Stimulated activated CD8-positive, alpha-beta memory T cell treated with anti-CD3 and anti-CD28 coated beads, Interleukin-12 subunit alpha, Interleukin-12 subunit beta, amount 100 ng/mL, for 1 hour (primary cell): Measurements from ENCODE around the gene CAND2.
"Not testable (repeated sequence)": the region's sequence is repeated elsewhere in the genome, so short reads cannot be mapped to it uniquely, and the experiment has no call there.

Experiments used
- DNase-seq: peaks from one replicate; pipeline ENCODE4 v3.0.0-alpha.2; 2020; ENCODE audit warnings: low read depth

The CAND2 gene

DNA sequence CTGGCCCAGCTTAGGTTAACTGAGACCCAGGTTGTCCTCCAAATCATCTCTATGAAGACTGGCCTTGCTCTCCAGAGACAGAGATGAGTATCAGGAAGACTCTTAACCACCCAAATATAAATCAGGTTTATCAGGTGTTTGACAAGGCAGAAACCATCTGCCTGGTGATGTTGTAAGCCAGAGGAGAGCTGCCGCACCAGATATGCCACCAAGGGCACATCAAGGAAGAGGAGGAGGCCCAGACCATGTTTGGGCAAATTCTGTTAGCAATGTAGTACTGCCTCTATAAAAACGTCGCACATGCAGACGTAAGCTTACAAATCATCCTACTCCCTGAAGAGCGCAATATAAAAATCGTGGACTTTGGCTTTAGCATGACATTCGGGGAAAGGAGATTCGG is 65.9 kb downstream of the CAND2 start:
- no peak for DNase-seq

DNA sequence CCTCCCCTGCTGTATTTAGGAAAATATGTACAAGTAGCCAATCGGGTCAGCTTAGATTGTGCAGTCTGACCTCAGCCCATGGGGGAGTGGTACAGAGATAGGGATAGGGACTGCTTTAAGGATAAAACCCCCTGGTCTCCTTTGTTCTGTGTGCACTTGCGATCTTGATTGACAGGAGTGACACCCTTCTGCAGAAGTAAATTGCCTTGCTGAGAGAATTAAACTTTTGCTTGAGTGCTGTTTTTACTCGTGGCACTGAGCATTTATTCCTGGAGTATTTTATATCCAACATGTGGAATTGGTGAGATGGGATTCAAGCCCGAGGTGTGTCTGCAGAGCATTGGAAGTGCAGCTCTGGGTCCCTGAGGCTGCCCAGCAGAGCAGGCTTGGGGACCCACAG is 68.8 kb downstream of the CAND2 start:
- DNase-seq, result no peak

DNA sequence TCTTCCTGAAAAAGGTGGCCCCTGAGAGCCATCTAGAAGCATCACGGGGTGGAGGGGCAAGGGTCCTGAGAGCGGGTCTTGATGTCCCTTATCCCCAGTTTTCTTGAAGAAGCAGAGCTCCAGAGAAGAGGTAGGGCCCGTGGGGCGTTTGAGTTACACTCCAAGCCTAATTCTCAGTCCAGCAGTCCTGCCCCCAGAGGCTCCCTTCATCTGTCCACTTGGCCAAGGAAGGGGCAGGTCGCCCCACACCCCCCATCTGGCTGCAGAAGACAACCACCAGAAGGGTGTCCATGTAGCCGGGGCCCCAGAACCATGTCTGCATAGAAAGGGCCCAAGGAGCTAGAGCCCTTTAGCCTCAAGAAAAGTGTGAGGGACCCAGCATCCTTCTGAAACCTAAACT is 70.4 kb downstream of the CAND2 start:
- no peak for DNase-seq

DNA sequence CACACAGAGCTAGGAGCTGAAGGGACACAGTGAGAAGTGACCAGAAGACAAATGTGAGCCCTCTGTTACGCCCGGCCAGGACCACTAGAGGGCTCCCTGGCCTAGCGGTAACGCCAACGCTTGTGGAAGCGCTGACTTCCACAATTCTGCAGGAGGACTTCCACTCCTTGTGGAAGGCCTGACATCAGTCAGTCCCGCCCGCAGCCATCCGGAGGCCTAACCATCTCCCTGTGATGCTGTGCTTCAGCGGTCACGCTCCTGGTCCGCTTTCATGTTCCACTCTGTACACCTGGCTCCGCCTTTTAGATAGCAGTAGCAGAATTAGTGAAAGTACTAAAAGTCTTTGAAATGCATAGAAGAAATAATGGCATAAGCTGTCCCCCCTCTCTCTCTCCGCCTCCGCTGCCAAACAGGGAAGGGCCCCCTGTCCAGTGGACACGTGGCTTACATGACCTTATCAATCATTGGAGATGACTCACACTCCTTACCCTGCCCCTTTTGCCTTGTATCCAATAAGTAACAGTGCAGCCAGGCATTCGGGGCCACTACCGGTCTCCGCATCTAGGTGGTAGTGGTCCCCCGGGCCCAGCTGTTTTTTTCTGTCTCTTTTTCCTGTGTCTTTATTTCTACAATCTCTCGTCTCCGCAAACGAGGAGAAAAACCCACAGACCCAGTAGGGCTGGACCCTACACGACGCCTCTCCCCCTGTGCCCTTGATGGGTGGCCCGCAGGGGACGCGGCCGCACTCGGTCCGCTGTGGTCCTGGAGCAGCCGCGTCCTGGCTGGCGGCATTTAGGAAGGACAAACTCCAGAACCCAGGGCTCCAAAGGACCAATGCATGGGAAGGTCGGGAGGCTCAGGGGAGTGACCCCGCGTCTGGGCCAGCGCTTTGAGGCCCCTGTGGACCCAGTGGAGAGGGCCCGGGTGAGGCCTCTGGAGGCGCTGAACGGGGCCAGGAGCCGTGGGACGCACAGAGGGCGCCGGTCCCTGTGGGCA is 71.9 kb downstream of the CAND2 start:
- peak; percentile 36 for DNase-seq

DNA sequence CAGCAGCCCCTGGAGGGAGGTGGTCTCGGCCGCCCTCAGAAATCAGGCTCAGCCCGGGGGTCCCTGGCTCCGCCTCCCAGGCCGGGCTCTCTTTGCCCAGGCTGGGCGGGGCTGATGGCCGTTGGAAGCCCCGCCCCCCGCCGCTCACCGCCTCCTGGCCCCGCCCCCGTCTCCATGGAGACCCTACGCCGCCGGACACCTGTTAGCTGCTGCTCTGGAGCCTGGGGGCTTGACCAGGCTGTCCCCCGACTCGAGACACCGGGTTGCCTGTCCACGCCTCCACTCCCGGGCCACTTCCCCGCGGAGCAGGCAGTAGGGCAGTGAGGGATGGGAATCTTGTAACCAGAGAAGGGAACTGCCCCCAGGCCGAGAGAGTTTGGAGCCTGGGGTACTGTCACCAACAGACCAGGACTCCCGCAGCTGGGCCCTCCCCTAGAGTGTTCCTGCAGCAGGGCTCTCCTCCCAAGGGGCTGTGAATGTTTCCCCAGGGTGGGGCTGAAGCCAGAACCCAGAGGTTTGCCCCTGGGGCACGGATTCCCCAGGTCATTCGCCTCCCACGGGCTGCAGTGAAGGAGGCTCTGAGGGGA is 72.6 kb downstream of the CAND2 start:
- no peak for DNase-seq

DNA sequence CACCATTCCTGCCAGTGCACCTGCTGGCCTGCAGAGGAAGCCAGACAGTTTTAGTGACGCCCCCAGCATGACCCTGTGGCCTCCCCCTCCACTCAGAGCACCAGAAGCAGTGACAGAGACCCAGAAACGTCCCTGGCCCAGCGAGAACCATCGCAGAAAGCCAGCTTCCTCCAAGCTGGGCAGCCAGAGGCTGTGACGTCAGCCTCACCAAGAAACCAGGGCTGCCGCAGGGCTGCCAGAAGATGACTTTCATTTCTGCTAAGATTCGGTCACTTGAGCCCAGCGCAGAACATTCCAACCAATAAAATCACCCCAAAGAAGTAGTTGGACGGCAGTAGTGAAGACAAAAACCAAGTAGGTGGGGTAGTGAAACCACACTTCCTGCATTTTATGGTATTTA is 74.5 kb downstream of the CAND2 start:
- DNase-seq, result no peak

DNA sequence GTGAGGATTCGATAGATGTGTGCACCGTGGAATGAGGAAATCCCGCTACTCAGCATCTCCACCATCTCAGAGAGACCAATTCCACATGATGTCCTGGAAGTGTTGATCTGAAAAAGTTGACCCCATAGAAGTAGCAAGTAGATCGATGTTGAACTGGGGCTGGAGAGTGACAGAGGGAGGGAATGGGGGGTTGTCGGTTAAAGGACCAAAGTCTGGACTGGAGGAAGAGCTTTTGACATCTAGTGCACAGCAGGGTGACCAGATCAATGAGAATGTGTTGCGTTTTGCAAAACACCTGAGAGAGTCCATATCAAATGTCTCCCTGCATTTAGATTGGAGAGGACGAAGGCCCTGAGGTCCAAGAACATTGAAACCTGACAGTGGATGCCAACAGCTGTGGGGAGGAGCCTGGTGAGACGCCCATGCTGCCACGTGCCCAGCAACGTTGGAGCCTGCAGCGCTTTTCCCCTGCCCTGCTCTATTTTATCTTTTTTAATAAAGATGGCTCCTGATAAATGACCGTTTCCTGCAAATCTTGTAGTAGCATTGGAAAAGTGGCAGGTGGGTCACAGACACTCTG is 75.0 kb downstream of the CAND2 start:
- DNase-seq, result no peak

DNA sequence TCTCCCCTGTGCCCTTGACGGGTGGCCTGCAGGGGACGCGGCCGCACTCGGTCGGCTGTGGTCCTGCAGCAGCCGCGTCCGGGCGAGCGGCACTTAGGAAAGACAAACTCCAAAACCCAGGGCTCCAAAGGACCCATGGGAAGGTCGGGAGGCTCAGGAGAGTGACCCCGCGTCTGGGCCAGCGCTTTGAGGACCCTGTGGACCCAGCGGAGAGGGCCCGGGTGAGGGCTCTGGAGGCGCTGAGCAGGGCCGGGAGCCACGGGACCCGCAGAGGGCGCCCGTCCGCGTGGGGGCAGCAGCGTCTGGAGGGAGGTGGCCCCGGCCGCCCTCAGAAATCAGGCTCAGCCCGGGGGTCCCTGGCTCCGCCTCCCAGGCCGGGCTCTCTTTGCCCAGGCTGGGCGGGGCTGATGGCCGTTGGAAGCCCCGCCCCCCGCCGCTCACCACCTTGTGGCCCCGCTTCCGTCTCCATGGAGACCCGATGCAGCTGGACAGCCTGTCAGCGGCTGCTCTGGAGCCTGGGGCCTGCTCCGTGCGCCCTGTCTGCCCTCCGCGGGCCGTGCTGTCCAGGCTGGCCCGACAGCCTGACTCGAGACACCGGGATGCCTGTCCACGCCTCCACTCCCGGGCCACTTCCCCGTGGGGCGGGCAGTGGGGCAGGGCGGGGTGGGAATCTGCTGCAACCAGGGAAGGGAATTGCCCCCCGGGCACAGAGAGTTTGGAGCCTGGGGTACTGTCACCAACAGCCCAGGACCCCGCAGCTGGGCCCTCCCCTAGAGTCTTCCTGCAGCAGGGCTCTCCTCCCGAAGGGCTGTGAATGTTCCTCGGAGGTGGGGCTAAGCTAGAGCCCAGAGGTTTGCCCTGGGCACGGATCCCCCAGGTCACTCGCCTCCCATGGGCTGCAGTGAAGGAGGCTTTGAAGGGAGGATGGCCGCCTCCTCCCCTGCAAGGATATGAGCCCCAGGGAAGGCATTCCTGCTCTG is 79.7 kb downstream of the CAND2 start:
- DNase-seq, result no peak

DNA sequence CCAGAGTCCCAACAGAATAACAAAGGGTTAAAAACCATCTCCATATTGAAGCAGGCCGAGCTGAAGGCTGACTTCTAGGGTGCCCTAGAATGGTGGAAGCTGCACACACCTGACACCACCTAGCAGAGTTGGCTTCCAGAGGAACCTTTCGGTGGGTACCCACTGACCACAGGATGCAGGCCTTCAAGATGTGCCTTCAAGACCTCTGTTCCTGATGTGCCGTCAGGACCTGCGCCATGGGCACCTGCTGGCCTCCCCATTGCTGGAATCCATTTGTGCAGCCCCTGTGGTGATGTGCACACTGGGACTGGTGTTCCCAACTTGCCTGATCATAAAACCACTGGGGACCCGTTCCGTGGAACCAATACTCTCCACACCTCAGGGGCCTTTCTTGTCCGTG is 80.6 kb downstream of the CAND2 start:
- DNase-seq, result no peak

DNA sequence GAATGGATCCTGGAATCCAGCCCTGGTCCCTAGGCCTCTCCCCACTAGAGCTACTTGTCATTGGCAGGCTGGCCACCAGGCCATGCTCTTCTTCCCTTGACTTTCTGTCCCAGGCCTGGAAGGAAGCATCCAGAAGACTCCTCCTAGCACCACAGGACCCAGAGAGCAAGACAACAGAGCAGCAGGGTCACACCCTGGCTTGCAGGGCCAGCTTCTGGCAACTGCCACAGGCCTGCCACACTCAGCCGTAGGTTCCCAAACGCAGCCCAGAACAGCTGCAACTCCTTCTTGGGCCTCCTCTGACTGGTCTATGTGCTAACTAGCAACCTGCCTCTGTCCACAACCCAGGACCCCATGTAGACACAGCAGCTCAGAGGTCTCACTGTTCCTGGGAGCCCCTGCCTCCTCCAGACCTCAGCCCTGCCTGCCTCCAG is 81.7 kb downstream of the CAND2 start:
- DNase-seq, result no peak

DNA sequence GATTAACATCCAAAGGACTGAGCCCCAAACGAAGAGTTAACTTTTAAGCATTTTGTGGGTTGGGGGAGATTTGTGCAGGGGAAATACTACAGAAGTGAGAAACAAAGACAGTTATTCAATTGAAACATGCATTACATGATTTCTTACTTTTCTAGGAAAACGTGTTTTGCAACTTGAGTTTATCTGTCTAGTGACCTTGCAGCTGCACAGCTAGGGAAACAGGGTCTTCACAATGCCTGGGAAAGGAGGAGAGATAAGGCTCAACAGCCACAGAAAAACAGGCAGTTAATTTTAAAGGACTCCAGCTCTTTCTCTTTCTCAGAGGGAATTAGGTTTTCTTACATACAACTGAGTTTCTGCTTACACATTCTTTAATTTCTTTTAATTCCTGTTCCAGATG is 82.3 kb downstream of the CAND2 start:
- not testable (repeated sequence) for DNase-seq

DNA sequence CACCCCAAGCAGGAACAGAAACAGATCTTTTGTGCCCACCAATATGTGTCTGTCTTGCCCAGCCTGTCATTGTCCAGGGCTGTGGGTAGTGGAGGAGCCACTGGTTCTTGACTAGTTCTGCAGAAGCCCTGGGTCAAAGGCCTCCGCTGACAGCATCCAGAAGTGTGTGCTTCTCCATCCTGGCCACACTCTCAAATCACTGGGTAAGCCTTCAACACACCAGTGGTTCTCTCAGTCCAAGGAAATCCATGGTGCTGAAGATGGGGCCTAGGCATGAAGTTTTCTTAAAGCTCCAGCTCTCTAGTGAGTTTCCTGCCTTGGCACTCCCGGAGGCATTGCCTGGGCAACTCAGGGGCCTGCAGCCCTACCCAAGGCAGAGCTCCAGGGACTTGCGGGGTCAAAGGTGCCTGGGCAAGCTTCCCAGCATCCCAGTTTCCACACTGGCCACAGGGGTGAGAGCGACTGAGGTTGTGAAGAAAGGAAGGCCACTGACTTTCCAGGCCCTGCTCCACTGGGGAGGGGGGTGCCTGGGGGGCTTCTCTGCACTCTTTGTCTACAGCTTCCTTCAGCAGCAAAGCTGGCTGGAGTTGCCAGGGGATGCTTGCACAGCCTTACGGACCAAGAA is 82.8 kb downstream of the CAND2 start:
- no peak for DNase-seq

DNA sequence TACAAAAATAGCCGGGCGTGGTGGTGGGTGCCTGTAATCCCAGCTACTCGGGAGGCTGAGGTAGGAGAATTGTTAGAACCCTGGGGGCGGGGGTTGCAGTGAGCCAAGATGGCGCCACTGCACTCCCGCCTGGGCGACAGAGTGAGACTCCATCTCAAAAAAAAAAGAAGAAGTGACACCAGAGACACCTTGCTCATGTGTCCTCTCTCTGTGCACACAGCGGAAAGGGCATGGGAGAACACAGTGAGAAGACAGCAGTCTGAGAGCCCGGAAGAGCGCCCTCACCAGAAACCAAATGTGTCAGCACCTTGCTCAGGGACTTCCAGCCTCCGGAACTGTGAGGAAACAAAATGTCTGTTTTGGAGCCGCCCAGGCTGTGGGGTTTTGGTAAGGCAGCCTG is 85.4 kb downstream of the CAND2 start:
- DNase-seq, result not testable (repeated sequence)

DNA sequence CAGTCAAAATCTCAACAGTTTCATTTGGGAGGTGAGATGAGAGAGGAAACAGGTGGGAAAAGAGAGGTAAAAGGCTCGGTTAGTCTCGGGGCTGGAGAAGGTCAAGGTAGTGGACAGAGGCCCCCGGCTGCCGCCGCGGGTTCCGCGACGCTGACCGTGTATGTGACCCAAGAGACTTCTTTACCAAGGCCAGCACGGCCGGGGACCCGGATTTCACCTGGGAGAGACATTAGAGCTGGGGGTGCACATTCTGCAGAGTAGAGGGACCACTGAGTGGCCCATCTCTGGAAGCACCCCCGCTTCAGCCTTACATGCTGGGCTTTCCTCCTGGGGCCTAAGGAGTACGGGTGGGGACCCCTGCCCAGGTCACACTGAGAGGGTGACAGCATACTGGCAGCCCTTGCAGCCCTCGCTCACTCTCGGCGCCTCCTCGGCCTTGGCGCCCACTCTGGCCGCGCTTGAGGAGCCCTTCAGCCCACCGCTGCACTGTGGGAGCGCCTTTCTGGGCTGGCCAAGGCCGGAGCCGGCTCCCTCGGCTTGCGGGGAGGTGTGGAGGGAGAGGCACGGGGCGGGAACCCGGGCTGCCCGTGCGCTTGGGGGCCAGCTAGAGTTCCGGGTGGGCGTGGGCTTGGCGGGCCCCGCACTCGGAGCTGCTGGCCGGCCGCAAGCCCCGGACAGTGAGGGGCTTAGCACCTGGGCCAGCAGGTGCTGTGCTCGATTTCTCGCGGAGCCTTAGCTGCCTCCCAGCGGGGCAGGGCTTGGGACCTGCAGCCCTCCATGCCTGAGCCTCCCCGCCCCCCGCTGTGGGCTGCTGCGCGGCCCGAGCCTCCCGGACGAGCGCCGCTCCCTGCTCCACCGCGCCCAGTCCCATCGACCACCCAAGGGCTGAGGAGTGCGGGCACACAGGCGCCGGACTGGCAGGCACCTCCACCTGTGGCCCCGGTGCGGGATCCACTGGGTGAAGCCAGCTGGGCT is 86.1 kb downstream of the CAND2 start:
- no peak for DNase-seq

DNA sequence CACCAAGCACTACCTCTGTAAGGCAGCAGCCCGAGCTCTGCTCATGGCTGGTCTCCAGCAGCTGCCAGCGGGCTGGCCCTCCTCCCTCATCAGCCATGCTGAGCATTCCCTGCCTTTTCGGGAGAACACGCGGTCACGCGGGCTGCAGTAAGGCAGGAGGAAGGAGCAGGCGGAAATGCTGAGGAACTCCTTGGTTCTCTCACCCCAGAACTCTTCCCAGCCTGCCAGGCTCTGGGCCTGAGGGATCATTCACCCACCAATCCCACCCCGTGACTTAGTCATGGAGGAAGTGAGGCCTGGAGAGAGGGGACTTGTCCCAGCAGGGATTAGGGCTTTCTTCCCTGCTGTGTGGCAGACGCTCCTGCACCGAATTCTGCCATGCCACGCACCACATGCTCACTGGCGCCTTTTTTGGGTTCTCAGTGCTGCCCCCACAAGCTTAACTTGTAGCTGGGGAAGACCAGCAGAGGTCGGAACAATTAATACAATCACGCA is 87.8 kb downstream of the CAND2 start:
- DNase-seq, result no peak
